Parathyroid adenoma (tissue), 2 donors: Measurements from ENCODE around the gene CLEC4M.

ENCODE experiments used
- H2AFZ ChIP-seq: fragments of 300-600 bp; sonication (generic); one replicate; pipeline ENCODE4 v1.7.0; 2017; ENCODE audit warnings: antibody characterized with exemption, mild to moderate bottlenecking
- H3K27ac ChIP-seq: fragments of 300-600 bp; sonication (generic); one replicate; pipeline ENCODE4 v1.7.0; 2017
- H3K27me3 ChIP-seq: fragments of 300-600 bp; sonication (generic); one replicate; pipeline ENCODE4 v1.7.0; 2017; ENCODE audit warnings: low read length; ENCODE audit not compliant: control insufficient read depth, insufficient read depth
- H3K36me3 ChIP-seq: fragments of 300-600 bp; sonication (generic); one replicate; pipeline ENCODE4 v1.7.0; 2017; ENCODE audit warnings: low read length; ENCODE audit not compliant: control insufficient read depth, insufficient read depth
- H3K4me1 ChIP-seq: fragments of 300-600 bp; sonication (generic); one replicate; pipeline ENCODE4 v1.7.0; 2017; ENCODE audit warnings: control low read depth
- H3K4me2 ChIP-seq: fragments of 300-600 bp; sonication (generic); one replicate; pipeline ENCODE4 v1.7.0; 2017; ENCODE audit warnings: low read length
- H3K4me3 ChIP-seq: fragments of 300-600 bp; sonication (generic); one replicate; pipeline ENCODE4 v1.7.0; 2017; ENCODE audit warnings: low read depth, low read length
- H3K79me2 ChIP-seq: fragments of 300-600 bp; sonication (generic); one replicate; pipeline ENCODE4 v1.7.0; 2017; ENCODE audit warnings: control low read depth
- H3K9ac ChIP-seq: fragments of 300-600 bp; sonication (generic); one replicate; pipeline ENCODE4 v1.7.0; 2017; ENCODE audit warnings: mild to moderate bottlenecking
- H3K9me3 ChIP-seq: fragments of 300-600 bp; sonication (generic); one replicate; pipeline ENCODE4 v1.7.0; 2017; ENCODE audit warnings: low read length; ENCODE audit not compliant: control insufficient read depth
- TF ChIP-seq, protein P1 (sequence below): fragments of 300-600 bp; sonication (generic); IDR thresholded peaks from one replicate; pipeline ENCODE4 v1.7.0; 2017; ENCODE audit warnings: antibody characterized with exemption, mild to moderate bottlenecking
- donor health status: primary hyperparathyroidism.

The CLEC4M gene

DNA sequence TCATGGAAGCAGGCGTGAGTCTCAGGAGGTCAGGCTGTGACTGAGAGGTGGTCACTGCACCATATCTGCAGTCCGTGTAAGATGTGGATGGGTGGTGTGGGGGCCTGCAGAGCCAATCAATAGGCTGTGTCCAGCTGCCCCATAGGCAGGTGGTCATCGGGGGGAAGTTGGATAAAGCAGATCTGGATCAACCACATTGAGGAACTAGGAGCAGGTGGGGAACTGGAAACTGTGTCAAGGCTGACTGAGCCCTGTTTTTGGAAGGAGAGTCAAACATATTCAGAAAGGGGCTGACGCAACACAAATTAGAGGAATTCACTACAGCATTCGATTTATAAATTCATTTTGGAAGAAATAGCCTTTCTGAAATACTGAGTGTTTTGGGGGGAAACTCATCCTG, 15.0 kb downstream of the CLEC4M start:
- H3K4me2 ChIP-seq: no peak overlapping the region
- no peak overlapping the region for H3K27ac ChIP-seq
- H3K9ac ChIP-seq: no peak overlapping the region
- H3K79me2 ChIP-seq: no peaks in the 10 kb centered on the region
- no peak overlapping the region for H2AFZ ChIP-seq
- no peaks in the 10 kb centered on the region for H3K4me1 ChIP-seq
- TF ChIP-seq, protein P1, sequence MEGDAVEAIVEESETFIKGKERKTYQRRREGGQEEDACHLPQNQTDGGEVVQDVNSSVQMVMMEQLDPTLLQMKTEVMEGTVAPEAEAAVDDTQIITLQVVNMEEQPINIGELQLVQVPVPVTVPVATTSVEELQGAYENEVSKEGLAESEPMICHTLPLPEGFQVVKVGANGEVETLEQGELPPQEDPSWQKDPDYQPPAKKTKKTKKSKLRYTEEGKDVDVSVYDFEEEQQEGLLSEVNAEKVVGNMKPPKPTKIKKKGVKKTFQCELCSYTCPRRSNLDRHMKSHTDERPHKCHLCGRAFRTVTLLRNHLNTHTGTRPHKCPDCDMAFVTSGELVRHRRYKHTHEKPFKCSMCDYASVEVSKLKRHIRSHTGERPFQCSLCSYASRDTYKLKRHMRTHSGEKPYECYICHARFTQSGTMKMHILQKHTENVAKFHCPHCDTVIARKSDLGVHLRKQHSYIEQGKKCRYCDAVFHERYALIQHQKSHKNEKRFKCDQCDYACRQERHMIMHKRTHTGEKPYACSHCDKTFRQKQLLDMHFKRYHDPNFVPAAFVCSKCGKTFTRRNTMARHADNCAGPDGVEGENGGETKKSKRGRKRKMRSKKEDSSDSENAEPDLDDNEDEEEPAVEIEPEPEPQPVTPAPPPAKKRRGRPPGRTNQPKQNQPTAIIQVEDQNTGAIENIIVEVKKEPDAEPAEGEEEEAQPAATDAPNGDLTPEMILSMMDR: no peak
- no peaks in the 10 kb centered on the region for H3K27me3 ChIP-seq
- no peaks in the 10 kb centered on the region for H3K36me3 ChIP-seq
- no peaks in the 10 kb centered on the region for H3K9me3 ChIP-seq
- H3K4me3 ChIP-seq: no peak overlapping the region

DNA sequence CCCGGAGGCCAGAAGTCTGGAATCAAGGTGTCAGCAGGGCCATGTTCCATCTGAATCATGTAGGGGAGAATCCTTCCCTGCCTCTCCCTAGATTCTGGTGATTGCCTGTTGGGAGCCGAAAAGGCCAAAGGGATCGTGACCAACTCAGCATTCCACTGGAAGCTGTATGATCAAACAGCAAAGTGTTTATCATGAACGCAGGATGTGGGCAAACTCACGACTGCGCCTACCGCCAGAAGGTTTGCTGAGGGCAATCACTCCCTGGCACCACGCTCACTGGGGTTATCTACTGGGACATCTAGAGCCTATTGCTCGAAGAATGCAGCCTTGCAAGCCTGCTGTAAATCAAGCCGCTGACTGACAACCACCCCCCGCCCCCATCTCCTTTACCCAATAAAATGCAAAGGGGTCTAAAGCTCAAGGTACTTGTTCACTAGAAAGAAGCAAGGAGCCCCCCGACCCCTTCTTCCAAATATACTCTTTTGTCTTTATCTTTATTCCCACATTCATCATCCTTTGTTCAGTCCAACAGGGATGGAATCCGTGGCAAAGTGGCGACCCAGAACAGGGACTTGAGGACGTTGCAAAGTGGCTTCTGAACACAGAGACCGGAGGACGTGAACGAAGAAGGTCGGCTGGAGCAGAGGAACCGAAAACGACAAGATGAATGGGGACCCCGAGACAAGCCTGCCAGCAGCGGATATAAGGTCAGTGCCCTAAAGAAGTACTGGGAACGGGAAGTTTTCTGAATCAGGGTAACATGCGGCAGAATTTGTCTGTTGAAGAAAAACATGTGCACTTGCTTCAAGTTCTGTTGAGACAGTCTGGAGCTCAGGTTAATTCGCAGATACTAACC, 16.8 kb downstream of the CLEC4M start:
- Histone ChIP-seq H3K4me2 (no peak overlapping the region), H3K4me3 (no peak overlapping the region), H3K9me3 (no peaks in the 10 kb centered on the region), H3K9ac (no peak overlapping the region), H3K27ac (no peak overlapping the region), H3K27me3 (no peaks in the 10 kb centered on the region), H3K36me3 (no peaks in the 10 kb centered on the region), H3K4me1 (no peaks in the 10 kb centered on the region), H2AFZ (no peak overlapping the region), H3K79me2 (no peaks in the 10 kb centered on the region)
- TF ChIP-seq, protein P1: no peak

DNA sequence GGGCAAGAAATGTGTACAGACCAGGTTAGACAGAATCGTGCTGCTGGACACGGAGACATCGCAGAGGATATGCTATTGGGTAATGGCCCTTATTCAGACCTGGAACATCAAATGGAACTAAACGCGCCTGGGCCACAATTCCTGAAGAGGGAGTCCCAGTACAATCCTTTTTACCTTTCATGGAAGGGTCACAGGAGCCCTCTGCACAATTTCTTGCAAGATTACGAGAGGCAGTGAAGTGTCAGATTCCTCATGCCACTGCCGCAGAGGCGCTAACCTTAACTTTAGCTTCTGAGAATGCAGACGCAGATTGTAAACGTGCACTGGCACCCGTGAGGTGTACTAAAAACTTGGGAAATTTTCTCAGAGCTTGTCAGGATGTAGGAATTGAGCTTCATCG, 18.1 kb downstream of the CLEC4M start:
- no peaks in the 10 kb centered on the region for H3K27me3 ChIP-seq
- H3K9me3 ChIP-seq: no peaks in the 10 kb centered on the region
- H3K4me2 ChIP-seq: no peak overlapping the region
- no peaks in the 10 kb centered on the region for H3K36me3 ChIP-seq
- H2AFZ ChIP-seq: no peak overlapping the region
- TF ChIP-seq, protein P1: no peak
- no peak overlapping the region for H3K27ac ChIP-seq
- H3K4me1 ChIP-seq: no peaks in the 10 kb centered on the region
- no peaks in the 10 kb centered on the region for H3K79me2 ChIP-seq
- no peak overlapping the region for H3K9ac ChIP-seq
- H3K4me3 ChIP-seq: no peak overlapping the region

DNA sequence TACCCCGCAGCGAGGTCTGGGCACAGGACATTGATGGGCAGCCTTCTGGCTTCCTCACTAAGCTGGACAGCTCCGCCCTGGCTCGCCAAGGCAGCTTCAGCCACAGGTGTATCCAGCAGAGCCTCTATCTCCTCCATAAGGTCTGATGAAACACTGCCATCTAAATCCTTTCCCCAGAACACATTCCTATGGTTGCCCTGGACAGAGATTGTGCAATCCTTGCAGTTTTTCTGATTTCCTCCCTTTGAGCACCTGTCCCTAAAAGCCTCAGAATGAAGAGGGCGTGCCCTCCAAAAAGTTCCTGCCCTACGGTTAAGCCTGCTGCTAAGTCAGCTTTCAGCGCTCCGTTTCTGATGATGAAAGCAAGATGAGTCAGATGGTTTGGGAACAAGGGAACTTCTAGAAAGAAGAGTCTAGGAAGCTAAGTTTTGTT, 21.0 kb downstream of the CLEC4M start:
- TF ChIP-seq, protein P1: no peak

DNA sequence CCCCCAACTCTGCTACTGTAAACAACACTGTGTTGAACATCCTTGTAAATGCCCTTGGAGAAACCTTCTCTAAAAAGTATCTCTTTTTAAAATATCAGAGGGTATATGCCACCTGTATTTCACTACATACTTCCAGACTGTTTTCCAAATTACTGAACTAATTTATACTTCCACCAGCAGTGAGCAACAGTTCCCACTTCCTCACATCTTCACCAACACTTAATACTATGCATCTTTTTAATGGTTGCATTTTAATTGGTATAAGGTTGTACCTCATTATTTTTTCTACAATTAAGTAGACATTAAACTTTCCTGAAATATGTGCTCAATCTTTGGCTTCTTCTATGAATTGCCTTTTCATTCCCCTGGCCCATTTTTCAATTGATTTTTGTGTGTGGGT, 21.8 kb downstream of the CLEC4M start:
- no peaks in the 10 kb centered on the region for H3K27me3 ChIP-seq
- H3K4me3 ChIP-seq: no peak overlapping the region
- no peak overlapping the region for H3K27ac ChIP-seq
- H3K4me2 ChIP-seq: no peak overlapping the region
- TF ChIP-seq, protein P1: no peak
- no peak overlapping the region for H2AFZ ChIP-seq
- no peaks in the 10 kb centered on the region for H3K36me3 ChIP-seq
- H3K9me3 ChIP-seq: no peaks in the 10 kb centered on the region
- H3K79me2 ChIP-seq: no peaks in the 10 kb centered on the region
- no peaks in the 10 kb centered on the region for H3K4me1 ChIP-seq
- no peak overlapping the region for H3K9ac ChIP-seq

More for the DNA sequence above, 21.0 kb downstream of the CLEC4M start:
- Histone ChIP-seq H3K27ac (no peak overlapping the region), H3K79me2 (no peaks in the 10 kb centered on the region), H3K4me1 (no peaks in the 10 kb centered on the region), H3K9ac (no peak overlapping the region), H3K9me3 (no peaks in the 10 kb centered on the region), H3K4me2 (peak overlapping the region; percentile 16), H3K27me3 (no peaks in the 10 kb centered on the region), H3K36me3 (no peaks in the 10 kb centered on the region), H2AFZ (no peak overlapping the region), H3K4me3 (no peak overlapping the region)
